ENCODE measurements around the gene JUNB.

DNA sequence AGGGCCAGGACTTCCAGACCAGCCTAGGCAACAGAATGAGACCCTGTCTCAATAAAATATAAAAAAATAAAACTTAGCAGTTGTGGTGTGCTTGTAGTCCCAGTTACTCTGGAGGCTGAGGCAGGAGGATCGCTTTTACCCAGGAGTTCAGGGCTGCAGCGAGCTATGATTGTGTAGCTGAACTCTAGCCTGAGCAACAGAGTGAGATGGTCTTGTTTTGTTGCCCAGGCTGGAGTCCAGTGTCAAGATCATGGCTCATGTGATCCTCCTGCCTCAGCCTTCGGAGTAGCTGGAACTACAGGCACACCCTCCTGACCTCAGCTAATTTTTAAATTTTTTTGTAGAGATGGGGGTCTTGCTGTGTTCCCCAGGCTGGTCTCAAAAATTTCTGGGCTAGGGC, 4.3 kb upstream of the JUNB start:
- no peak for TF ChIP-seq EZH2 (IDR thresholded peaks at IDR 0.05; ENCODE audit: low read length)
- TF ChIP-seq, protein P1, sequence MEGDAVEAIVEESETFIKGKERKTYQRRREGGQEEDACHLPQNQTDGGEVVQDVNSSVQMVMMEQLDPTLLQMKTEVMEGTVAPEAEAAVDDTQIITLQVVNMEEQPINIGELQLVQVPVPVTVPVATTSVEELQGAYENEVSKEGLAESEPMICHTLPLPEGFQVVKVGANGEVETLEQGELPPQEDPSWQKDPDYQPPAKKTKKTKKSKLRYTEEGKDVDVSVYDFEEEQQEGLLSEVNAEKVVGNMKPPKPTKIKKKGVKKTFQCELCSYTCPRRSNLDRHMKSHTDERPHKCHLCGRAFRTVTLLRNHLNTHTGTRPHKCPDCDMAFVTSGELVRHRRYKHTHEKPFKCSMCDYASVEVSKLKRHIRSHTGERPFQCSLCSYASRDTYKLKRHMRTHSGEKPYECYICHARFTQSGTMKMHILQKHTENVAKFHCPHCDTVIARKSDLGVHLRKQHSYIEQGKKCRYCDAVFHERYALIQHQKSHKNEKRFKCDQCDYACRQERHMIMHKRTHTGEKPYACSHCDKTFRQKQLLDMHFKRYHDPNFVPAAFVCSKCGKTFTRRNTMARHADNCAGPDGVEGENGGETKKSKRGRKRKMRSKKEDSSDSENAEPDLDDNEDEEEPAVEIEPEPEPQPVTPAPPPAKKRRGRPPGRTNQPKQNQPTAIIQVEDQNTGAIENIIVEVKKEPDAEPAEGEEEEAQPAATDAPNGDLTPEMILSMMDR (optimal IDR thresholded peaks at IDR 0.05 in 1 of 3, IDR thresholded peaks at IDR 0.05 in 1 of 3, conservative IDR thresholded peaks at IDR 0.05 in 1 of 3; ENCODE audit: extremely low read depth in 1 of 3, insufficient read depth in 2 of 3, low read length in 3 of 3), result no peak

All from keratinocyte (primary cell).